ENCODE measurements around the gene PHC2. TPM values are rescaled to one million over a fixed set of nuclear protein-coding genes. Genes with fewer than 3 reads are reported as not detected.

The PHC2 gene
- total RNA-seq, 1 experiment from 2014 or later, result 9.4 TPM

DNA sequence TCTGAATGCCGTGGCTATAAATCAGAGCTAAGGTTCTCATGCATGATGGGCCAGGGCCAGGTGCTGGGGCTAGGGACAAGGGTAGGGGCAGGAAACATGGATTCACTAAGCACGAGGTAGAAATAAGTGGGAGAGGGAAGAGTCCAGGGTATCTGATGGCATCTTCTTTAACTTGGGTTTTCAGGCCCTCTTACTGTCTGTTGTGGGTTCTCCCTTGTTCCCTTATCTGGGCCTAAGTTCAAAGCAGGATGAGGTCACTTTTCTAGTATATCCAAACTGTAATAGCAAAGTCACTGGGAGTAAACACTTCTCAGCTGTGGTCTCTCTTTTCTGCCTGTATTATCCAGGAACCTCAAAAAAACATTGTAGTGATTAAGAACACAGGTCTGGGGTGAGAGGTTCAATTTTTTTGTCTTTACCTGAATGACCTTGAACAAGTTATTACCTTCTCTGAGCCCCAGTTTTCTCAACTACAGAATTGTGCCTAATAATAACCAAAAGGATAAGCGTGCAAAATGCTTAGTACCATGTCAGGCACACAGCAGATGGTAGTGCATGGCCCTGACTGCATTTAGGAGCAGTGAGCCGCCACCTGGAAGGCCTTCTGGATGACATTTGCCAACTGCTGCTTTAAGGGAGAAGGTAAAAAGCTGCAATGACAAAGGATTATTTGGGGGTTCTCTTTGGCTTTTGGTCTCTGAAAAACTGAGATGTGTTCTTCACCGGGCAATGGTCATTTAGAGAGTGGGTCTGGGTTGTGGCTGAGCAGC is 56.4 kb downstream of the PHC2 start:
- Histone ChIP-seq H4K5ac (ENCODE audit: insufficient read length, low read depth, low read length) (no peak overlapping the region), H2BK15ac (ENCODE audit: low read depth, low read length) (no peak overlapping the region), H3T11ph (ENCODE audit: low read length) (no peak overlapping the region), H4K91ac (ENCODE audit: insufficient read length, low read depth, low read length) (no peak overlapping the region), H2BK5ac (ENCODE audit: insufficient read length, low read length) (no peak overlapping the region), H3K9me3 (ENCODE audit: control insufficient read depth, low read depth, low read length) (no peaks in the 10 kb centered on the region), H2AK5ac (ENCODE audit: insufficient read length, low read length) (no peak overlapping the region), H3K56ac (ENCODE audit: insufficient read length, low read depth, low read length) (no peak overlapping the region), H3K9ac (ENCODE audit: extremely low read depth, insufficient read length, low read length) (no peak overlapping the region), H3K79me1 (ENCODE audit: insufficient read depth, low read depth, low read length, poor library complexity, severe bottlenecking) (no peaks in the 10 kb centered on the region), H2AFZ (ENCODE audit: low read length) (no peak overlapping the region), H2BK20ac (ENCODE audit: low read depth, low read length, poor library complexity, severe bottlenecking) (no peak overlapping the region), H4K8ac (replicated peaks; ENCODE audit: insufficient read length, low read depth, low read length) (no peak overlapping the region), H3K27ac (ENCODE audit: insufficient read length, low read depth, low read length) (no peak overlapping the region), H3K4me1 (ENCODE audit: insufficient read depth, low read length) (no peaks in the 10 kb centered on the region; the same call in 1 of the 2 replicates), H3K27me3 (ENCODE audit: insufficient read depth, low read length) (no peaks in the 10 kb centered on the region), H2BK120ac (ENCODE audit: low read depth, low read length, poor library complexity, severe bottlenecking) (no peak overlapping the region), H3K14ac (ENCODE audit: insufficient read depth, low read length) (no peak overlapping the region), H2BK12ac (ENCODE audit: insufficient read length, low read depth, low read length) (no peak overlapping the region), H3K23ac (ENCODE audit: insufficient read length, low read depth, low read length) (no peak overlapping the region), H3K79me2 (ENCODE audit: insufficient read depth, low read length) (no peaks in the 10 kb centered on the region), H3K4me2 (ENCODE audit: insufficient read depth, insufficient read length, low read length) (no peak overlapping the region), H3K18ac (ENCODE audit: insufficient read length, low read depth, low read length) (no peak overlapping the region), H3K23me2 (ENCODE audit: insufficient read length, low read depth, low read length, poor library complexity, severe bottlenecking) (no peaks in the 10 kb centered on the region), H4K20me1 (ENCODE audit: control insufficient read depth, insufficient read depth, insufficient read length) (no peaks in the 10 kb centered on the region), H3K4ac (ENCODE audit: low read depth, low read length) (no peak overlapping the region)
- peaks cover 0 to 2% of the 10 kb centered on the region in 2 experiments; a peak in 1 of 5 replicates for H3K9me3 Mint-ChIP-seq
- H3K4me1 Mint-ChIP-seq, result peaks cover 8 to 19% of the 10 kb centered on the region in 2 experiments
- H3K27ac Mint-ChIP-seq, result no peak overlapping the region
- peaks cover 0 to 3% (median 0%) of the 10 kb centered on the region in 3 experiments; a peak in 1 of 7 replicates for H3K36me3 Mint-ChIP-seq (ENCODE audit: insufficient read depth in 1 of 3, low read depth in 3 of 3)
- peaks cover 4% of the 10 kb centered on the region for H3K27me3 Mint-ChIP-seq (ENCODE audit: low read depth)
- TF ChIP-seq, protein P1, sequence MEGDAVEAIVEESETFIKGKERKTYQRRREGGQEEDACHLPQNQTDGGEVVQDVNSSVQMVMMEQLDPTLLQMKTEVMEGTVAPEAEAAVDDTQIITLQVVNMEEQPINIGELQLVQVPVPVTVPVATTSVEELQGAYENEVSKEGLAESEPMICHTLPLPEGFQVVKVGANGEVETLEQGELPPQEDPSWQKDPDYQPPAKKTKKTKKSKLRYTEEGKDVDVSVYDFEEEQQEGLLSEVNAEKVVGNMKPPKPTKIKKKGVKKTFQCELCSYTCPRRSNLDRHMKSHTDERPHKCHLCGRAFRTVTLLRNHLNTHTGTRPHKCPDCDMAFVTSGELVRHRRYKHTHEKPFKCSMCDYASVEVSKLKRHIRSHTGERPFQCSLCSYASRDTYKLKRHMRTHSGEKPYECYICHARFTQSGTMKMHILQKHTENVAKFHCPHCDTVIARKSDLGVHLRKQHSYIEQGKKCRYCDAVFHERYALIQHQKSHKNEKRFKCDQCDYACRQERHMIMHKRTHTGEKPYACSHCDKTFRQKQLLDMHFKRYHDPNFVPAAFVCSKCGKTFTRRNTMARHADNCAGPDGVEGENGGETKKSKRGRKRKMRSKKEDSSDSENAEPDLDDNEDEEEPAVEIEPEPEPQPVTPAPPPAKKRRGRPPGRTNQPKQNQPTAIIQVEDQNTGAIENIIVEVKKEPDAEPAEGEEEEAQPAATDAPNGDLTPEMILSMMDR (conservative IDR thresholded peaks at IDR 0.05), result no peak
- DNase-seq, result no peak
- no CpG with 5 or more reads among the region's 5 CpGs for WGBS (ENCODE audit: extremely low coverage, insufficient read length, low lambda C conversion rate)
- H3K4me3 Mint-ChIP-seq, result no peak overlapping the region

All from H9 (cell line).